DMS153 treated with DMSO at 0.1 percent for 48 hours (cell line): ENCODE results near the gene LRRC10B.

Source experiments
- DNase-seq: peaks from one replicate; lab custom pipeline; 2025; ENCODE audit not compliant: unreplicated experiment; lab: John Stamatoyannopoulos, UW

Gene LRRC10B

DNA sequence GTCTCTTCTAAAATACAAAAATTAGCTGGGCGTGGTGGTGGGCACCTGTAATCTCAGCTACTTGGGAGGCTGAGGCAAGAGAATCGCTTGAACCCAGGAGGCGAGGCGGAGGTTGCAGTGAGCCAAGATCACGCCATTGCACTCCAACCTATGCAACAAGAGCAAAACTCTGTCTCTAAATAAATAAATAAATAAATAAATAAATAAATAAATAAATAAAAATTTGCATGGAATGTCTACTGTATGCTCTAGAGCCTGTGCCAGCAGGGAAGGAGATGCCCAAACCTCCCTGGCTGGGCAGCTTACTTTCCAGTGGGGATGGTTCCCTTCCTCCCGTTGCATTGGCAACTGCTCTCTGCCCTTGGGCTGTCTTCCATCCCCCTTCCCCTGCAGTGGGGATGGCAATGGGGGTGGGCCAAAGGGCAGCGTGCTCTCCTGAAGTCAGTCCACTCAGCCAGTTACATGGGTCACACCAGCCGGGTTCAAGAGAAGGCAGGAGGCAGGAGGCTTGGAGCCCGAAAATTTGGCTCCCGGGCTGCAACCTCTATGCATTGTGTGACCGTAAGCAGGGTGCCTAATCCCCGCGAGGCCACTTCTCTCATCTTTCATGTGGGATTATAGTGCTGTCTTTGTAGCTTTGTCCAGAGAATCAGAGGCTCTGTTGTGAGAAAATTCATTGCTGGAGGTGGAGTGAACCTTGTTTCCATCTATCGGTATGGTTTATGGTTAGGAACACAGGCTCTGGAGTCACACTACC, 1.4 kb upstream of the LRRC10B start:
- no peak for DNase-seq

DNA sequence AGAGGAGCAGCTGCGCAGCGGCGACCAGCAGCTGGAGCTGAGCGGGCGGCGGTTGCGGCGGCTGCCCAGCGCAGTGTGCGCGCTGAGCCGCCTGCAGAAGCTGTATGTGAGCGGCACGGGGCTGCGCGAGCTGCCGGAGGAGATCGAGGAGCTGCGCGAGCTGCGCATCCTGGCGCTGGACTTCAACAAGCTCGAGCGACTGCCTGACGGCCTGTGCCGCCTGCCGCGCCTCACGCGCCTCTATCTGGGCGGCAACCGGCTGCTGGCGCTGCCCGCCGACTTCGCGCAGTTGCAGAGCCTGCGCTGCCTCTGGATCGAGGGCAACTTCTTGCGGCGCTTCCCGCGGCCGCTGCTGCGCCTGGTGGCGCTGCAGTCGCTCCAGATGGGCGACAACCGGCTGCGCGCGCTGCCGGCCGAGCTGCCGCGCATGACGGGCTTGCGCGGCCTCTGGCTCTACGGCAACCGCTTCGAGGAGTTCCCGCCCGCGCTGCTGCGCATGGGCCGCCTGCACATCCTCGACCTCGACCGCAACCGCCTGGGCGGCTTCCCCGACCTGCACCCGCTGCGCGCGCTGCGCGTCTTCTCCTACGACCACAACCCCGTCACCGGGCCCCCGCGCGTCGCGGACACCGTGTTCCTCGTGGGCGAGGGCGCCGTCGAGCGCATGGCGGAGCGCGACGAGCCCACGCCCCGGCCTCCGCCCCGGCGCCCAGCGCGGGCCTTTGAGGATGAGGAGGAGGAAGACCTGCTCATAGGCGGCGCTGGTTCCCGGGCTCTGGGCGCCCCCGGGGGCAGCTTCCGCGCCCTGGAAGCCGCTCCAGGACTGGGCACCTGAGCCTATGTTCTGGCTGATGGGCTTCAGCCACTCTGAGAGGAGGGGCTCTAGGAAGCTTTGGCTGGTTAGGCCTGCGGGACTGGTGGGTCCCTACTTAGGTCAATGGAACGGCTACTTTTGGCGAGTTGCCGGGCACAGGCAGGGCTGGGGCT, 787 bp downstream of the LRRC10B start:
- DNase-seq: peak; percentile 59

DNA sequence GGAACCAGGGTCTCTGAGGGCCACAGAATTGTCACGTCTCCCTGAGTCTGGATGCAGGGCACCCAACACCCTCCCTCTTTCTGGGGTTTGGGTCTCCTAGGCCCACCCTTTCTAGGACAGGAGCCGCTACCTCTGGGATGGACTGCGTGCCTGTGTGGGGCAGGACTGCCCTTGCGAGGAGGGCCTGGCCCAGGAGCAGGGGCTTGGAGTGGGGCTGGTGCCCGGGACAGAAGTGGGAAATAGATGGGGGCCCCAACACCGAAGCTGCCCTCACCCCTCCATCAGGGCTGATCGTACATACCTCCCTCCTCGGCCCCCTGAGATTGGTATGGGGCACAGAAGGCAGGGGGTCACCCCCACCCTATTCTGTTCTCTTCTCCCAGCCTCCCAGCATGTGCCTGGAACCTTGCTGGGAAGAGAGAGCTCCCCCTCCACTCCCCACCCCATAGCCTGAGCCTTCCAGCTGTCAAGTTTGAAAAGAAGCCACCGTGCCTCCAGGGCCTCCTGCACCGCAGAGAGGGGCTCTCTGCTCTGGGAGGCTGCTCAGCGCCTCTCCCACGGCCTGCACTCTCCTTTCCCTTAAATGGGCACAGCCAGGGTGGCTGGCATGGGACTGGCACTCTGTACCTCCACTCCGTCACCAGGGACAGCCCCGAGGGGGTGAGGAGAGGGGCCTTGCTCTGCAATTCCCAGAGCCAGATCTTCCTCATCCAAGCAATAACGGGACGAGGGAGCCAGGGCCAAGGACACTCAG, 1.8 kb downstream of the LRRC10B start:
- no peak for DNase-seq

DNA sequence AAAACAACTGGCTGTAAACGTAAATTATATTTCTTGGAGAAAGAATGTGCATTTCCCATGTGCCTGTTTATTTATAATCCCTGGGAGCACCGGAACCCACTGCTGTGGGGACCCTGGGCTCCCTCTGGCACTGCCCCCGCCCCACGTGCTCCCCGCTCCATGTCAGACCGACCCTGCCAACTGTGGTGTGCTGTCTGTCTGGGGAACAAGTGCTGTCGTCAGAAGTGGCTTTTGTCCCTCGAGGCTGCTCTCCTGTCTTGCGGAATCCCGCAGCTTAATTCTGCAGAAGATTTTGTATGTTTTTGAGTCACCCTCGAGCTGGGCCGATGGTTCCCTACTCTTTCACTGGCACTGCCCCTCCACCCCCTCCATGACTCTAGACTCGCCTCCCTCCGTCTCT, 2.4 kb downstream of the LRRC10B start:
- DNase-seq: no peak

DNA sequence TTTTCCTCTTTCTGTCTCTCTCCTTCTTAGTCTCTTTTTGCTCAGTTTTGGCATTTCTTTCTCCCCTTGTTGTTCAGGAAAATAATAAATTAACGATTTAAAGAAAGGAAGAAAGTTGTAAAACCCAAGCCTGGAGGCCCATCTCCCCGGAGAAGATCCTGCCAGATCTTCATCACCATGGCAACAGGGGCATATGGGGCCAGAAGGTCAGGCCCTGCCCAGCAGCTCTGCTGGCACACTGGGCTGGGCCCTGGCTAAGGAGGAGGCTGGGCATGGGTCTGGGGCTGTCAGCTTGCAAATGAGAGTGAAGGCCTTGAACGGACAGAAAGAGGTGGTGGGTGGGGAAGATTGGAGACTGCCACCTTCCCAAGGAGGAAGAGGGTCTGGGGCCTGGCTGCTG, 2.8 kb downstream of the LRRC10B start:
- DNase-seq: no peak

DNA sequence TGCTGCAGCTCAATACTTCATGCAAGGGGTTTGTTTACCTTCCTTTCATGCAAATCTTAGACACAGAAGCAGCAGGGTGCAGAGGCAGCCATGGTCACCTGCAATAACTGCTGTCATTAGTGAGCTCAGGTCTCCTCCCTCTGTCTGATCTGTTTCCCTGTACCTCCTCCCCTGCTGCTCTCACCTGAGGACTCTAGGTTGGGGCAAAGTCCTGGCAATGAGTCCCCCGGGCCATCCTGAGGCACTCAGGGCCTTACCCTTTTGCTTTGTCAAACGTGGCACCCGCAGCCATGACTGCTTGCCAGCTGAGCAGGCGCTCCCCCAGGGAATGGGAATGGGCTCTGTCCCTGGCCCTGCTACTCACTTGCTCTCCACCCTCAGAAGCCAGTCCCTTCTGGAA, 3.9 kb downstream of the LRRC10B start:
- no peak for DNase-seq

DNA sequence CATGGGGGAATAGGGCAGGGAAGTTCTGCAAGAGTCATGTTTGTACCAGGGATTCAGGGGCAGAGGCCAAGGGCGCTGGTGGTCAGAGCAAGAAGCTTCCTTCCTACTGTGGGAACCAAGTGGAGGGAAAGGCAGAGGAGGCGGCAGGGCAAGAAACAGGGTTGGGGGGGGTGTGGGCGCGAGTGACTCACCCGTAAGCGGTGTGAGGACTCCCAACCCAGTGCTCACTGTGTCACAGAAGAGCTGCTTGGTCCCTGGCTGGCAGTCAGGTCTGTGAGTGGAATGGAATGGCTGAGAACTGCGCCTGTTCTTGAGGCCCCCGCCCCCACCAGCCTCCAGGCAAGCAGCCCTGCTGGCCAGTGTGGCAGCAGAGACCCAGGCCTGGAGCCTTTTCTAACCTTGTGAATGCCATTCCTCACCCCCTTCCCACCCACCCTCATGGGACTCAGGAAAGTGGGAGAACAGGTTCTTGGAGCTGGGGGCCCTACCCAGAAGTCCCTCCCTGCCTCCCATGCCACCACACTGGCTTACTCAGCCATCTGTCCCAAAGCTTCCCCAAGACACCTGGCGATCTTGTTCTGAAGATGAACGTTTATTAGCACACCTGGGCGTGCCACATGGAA, 4.7 kb downstream of the LRRC10B start:
- DNase-seq: no peak

DNA sequence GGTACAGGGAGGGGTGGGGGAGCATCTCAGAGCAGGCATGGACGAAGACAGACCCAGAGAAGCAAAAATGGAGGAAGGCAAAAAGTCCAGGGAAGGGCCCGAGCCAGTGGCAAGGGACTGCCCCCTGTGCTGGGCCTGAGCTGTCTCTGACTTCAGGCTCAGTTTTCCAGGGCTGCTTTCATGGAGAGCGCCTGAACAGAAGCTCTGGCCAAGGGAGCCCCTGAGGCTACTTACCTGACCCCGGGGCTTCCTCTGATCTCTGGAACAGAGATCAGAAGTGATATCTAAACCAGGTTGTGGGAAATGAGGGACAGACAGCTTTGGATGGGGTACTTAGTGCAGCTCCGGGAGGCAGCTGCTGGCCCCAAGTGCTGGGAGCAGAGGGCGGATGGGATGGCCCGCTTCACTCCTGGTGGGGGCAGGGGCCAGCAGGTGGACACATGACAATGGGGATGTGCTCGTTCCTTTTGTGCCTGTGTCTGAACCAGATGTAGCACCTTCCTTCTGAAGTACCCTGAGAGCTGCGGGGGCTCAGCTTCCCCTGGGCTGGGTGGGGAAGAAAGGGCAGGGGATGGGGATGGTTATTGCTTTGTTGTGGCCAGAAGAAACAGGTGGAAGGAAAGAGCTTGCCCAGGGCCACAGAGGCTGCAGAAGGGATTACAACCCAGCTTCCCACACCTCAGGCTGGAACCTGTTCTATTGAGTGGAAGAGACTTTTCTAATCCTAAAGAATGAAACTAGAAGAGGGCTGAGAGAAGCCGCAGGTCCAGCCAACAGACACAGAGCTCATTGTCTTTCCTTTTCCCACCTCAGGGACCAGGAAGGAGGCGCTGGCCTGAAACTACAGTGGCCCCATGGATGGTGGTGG, 5.7 kb downstream of the LRRC10B start:
- DNase-seq: no peak

DNA sequence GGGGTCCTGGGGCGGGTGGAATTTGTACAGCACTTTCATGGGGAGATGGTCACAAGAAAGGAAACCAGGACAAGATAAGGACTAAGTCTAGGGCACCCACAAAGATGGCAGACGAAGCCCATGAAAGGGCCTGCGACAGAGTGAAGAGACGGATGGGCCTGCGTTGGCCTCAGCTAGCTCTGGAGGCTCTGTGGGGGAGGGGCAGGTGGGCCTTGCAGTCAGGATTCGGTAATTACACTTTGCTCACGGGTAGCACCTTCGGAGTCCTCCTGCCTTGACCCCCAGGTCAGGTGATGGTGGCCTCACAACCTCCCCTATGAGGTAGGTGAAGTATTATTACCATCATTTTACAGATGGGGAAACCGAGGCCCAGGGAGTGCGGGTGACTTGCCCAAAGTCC, 7.1 kb downstream of the LRRC10B start:
- no peak for DNase-seq

DNA sequence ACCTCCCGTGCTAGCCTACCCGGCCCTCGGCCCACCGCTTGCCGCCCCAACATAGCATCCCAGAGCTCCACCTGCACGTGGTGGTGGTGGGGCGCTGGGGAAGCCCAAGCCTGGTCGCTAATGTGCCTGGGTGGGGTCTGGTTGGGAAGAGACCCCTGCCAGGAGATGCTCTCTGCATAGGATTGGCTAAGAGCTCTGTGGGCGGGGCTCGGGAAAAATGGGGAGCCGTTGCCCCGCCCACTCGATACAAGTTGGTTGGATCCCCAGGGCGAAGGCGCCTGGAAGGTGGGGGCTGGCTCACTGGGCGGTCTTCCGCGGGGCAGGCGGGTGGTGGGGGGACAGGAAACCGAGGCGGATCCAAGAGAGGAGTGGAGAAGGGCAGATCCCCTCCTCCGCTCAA, 7.6 kb downstream of the LRRC10B start:
- no peak for DNase-seq

DNA sequence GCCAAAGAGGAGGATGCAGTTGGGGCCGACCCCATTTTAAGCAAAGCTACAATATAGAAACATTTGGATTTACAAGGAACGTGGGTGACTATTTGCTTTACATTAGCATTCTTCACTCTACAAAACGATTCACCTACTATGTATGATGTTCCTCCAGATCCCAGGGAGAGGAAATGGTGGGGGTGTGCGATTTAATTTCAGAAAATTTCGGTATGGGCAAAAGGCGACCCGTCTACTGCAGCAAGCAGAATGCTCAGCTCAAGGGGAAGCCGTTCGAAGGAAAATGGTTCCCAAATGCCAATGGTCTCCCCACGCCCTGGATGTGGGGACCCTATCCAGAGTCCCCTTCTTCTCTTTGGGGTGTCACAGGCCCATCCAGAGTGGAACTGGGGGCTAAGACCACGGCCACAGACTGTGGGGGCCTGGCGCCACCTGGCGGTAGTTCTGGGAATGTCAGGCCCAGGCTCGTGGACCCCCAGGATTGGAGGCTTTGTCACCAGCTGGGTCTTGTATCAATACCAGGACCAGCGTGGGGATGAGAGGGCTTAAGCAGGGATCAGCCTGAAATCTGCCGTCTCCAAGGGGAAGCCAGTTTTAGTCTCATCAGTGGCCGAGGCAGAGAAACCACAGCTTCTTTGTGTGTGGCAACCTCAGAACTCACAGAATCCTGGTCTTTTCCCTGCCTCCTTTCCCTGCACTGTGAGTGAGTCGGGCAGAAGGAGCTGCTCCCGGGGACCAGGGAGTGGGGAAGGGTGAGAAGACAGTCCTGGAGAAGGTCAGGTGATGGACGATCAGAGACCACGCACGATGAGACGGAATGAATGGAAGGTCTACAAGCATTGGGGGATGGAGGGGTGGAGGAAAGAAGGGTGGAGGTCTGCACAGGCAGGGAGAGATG, 8.4 kb downstream of the LRRC10B start:
- no peak for DNase-seq

DNA sequence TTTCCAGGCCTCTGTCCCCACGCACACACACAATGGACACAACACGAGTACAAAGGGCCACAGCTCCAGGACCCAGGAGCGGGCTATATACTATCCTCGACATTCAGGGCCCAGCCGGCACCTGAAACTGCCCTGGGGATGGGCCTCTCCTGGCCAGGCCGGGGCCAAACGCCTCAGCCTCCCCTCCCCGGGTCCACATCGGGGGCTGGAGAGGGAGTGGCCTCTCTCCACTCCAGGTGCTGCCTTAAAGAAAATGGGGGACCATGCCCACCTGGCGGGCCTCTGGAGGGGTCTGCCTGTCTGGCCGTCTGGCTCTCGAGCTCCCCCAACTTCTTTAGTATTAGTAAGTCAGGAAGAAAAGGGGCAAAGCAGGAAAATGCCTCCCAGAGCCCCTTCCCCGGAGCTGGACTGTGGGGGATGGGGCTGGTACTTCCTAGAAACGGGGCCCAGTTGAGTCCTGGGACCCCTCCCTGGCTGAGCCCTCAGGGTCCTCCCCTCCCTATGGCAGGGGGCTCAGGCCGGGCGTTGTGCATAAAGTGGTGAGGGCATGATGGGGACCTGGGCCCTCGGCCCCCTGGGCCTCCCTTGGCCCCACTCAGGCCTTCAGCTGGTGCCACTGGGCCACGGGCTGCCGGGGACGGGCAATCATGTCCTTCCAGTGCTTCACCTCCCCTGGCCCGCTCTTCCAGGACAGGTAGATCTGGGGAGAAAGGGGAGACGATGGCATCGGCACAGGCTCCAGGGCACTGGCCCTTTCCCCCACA, 9.7 kb downstream of the LRRC10B start:
- no peak for DNase-seq

DNA sequence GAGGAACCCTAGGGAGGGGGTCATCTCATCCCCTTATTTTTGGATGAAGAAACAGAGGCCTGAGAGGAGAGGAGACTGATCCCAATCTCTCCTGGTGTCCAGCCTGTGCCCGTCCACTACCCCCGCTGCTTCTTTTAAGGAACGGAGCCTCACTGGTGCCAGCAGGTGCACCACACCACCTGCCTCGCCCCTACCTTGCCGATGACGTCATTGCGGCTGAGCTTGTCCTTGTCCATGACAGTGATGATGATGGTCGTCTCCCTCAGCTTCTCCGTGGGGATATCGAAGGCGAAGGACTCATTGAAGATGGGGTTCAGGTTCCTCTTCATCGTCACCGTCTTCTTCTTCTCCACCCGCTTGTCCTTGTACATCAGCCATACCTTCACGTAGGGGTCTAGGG, 14.3 kb downstream of the LRRC10B start:
- DNase-seq: no peak

DNA sequence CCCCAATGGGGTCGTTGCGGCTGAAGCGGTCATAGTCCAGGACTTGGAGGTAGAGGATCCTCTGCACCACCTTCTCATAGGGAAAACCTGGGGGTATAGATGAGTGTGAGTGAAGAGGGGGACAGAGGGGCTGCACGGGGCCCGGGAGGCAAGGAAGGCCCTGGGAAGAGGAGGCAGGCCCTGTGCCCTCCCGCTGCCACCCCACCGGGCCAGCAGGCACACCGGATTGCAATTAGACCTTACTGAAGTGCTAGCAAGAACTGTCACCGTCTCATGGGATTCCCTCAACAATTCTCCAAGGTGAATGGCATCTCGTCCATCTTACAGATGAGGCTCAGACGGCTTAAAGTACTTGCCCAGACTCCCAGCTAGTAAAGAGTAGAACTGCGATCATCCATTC, 15.9 kb downstream of the LRRC10B start:
- DNase-seq: no peak

DNA sequence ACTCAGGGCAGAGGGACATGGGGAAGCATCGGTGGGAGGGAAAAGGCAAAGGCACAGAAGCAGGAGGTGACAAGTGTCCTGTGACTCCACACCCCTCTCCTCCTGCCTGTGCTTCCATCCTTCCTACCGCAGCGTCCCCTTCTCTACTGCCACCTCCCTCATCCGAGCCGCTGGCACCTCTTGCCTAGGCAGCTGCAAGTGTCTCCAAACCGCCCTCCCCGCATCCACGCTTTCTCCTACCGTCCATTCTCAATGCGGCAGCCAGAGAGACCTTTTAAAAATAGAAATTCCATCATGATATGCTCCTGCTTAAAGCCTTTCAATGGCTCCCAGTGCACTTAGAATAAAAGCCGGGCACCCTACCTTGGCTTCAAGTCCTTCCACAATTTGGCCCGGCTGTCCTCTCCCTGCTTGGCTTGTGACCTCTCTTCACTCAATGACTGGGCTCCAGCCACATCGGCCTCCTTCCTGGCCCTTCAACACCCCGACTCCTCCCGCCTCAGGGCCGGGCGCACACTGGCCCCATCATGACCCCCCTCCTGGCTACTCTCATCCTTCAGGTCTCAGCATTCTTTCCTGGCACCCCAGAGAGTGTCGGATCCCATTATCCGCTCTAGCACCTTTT, 16.5 kb downstream of the LRRC10B start:
- DNase-seq: no peak

DNA sequence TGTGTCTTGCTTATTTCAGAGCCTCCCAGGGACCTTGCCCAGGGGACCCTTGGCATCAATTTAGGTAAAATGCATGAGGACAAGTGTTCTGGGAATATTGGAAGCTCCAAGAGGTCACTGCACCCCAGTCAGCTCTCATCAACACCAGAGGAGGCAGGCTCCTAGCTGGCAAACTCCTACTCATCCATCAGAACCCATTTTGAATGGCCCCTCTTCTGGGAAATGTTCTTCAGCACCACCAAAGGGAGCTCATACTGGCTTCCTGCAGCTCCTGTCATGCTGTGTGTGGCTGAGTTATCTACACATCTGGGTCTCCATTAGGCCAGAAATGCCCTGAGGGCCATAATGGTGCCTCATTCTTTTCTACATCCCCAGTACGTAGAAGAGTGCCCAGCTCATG, 17.7 kb downstream of the LRRC10B start:
- DNase-seq: no peak

DNA sequence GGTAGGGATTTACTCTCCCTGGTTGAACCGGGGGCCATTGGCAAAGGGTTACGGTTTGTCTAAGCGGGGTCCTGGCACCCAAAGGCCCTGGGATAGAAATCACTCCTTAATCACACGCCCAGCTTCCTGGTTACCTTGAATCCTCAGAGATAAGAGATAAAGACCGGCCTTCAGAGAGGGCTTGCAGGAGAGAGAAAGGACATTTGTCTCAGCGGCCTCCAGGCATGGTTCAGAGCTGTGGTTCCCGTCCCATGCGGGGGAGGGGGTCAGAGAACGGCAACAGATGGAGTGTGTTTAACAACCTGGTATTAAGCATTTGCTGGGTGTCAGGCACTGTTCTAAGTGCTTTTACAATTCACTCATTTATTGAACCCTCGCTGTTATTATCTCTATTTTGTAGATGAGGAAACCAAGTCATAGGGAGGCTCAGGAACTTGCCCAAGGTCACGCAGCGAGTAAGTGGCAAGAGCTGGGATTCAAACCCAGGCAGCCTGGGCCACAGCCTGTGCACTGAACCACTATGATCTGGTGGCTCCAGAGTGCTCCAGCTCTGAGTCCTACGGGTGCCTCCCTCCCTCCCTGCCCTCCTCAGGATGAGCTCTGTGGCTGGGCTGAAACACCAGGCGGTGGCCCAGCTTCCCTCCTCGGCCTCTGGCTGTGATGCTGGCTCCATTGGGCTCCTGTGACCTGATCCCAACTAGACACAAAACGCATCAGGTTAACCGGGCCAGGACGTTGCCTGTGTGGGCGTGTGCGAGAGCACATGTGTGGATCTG, 18.6 kb downstream of the LRRC10B start:
- DNase-seq: no peak
